ENCODE results near the gene TRMU.

- TF ChIP-seq CTCF (IDR thresholded peaks at IDR 0.05) (no peak), EZH2 (IDR thresholded peaks at IDR 0.05) (no peak), EZH2phosphoT487 (IDR thresholded peaks at IDR 0.05) (no peak)
These were observed 18.1 kb downstream of the TRMU start for GRCh38 chr22:46353483-46354105.

Measured in neural progenitor cell (in vitro differentiated cells).